Colon (tissue), 2 donors: ENCODE data around the gene HTR3C.
"Not testable (repeated sequence)": the region's sequence is repeated elsewhere in the genome, so short reads cannot be mapped to it uniquely, and the experiment has no call there.

Source experiments
- FAIRE-seq: peaks from 2 replicates; lab custom pipeline; 2012; peaks lifted over from hg19 to GRCh38; lab: Jason Lieb, UNC
- donor health status: control.
- donor health status: control.

The HTR3C gene, protein sequence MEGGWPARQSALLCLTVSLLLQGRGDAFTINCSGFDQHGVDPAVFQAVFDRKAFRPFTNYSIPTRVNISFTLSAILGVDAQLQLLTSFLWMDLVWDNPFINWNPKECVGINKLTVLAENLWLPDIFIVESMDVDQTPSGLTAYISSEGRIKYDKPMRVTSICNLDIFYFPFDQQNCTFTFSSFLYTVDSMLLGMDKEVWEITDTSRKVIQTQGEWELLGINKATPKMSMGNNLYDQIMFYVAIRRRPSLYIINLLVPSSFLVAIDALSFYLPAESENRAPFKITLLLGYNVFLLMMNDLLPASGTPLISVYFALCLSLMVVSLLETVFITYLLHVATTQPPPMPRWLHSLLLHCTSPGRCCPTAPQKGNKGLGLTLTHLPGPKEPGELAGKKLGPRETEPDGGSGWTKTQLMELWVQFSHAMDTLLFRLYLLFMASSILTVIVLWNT

GRCh38 chr3:184052767-184053166 is at the start of gene HTR3C:
Gene HTR3C (plus strand): TSS chr3:184053047. CDS start chr3:184053081, 34 bp downstream.
- FAIRE-seq: no peak

- no peak for FAIRE-seq
Measured at GRCh38 chr3:184003187-184003967, 49.5 kb upstream of the HTR3C start.

- no peak for FAIRE-seq
Measured at GRCh38 chr3:184004476-184004875, 48.4 kb upstream of the HTR3C start.

DNA sequence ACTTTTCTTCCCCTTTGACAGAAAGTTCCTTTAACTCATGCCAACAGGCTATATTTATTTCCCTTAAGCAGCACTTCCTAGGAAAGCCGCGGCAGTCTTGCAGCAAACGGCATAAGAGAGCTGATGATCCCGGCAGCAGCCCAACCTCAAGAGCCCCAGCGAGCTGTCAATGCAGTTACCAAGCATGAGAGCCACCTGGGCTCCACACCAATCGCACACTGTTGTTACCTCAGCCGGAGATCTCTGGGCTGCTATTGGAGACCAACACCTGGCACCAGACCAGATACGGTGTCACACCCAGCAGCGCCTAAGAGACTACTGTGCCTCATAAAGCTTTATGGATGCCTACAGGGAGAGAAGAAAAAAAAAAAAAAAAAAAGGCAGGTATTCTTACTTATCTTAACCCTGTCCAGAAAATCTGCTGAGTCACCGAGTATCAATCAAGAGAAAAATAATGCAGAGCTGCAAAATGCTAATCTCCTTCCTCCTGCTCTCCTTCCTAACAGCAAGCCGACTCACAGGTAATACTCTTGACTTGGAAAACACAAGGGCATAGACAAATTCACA is 46.8 kb upstream of the HTR3C start:
- FAIRE-seq: no peak

GRCh38 chr3:184007143-184007813 is 45.6 kb upstream of the HTR3C start:
- not testable (repeated sequence) for FAIRE-seq

- no peak for FAIRE-seq
Measured at GRCh38 chr3:184008161-184008560, 44.7 kb upstream of the HTR3C start.

- FAIRE-seq: no peak
Measured at GRCh38 chr3:184011230-184011876, 41.5 kb upstream of the HTR3C start.

- FAIRE-seq: no peak
Measured at GRCh38 chr3:184011937-184012889, 40.6 kb upstream of the HTR3C start.

DNA sequence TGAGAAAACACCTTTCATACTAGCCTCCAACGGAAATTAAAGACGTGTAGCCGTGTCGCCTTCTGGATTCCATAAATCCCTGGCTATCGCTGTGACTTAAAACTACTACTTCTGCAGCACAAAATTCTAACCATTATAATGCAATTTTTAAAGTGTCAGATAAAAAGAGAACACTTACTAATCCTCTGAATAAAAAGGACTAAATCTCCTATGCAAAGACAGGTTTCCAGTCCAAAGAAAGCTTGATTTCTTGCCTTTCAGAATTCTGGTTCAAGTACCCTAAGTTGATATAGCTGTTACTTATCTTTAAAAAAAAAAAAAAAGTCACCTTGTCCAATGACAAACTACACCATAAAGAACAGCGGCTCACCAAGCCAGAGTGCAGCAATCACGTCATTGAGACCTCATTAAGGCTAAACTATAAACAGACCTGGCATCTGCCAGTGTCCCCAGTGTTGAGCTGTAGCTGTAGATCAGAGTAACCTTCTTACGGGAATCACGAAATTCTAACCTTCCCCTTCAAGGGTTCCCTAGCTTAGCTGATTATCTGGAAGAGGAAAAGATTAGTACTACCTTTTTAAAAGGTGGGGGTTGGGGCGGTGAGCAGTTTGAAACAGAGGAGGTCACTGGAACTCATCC is 37.3 kb upstream of the HTR3C start:
- no peak for FAIRE-seq

GRCh38 chr3:184016169-184016570 is 36.7 kb upstream of the HTR3C start:
- no peak for FAIRE-seq

DNA sequence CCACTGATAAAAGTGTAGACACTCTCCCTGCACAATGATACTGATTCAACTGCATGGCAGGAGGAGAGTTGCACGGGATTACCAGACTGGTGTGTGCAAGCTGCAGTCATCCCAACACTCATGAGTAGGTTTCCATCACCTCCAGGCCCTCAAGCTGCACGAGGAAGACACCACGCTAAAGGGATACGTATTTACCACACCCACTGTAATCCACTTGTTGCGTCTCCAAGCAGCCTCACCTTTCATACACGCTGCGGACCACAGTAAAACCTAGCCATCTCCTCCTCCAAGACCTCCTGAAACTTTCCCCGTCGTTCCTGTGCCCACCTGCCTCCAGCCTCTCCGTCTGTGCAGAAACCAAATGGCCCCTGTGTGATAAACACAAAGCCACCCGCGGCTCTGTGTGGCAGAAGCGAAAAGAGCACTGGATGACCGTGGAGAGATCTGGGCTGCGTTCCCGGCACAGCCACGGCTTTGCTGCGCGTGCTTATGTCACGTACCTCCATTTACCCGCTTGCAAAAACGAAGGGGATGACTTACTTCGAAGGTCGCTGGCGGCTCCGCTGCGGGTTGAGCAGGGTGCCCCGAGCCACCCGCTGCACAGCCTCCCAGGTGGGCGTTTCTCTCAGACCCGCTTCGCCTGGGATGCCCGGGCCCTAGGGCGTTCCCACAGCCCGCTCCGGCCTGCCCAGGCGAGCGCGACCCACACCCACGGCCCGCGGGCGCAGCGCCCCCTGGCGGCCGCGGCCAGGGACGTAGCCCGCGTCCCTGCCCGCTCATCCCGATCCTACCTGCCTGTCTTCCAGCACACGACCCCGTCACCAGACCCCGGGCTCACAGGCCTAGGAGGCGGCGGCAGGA is 35.8 kb upstream of the HTR3C start:
- FAIRE-seq: no peak

- FAIRE-seq: no peak
Measured at GRCh38 chr3:184017672-184018423, 35.0 kb upstream of the HTR3C start, which contains the start of gene ABCC5. Gene ABCC5 (minus strand): TSS chr3:184017884. CDS start chr3:184014392, 3,492 bp downstream.

DNA sequence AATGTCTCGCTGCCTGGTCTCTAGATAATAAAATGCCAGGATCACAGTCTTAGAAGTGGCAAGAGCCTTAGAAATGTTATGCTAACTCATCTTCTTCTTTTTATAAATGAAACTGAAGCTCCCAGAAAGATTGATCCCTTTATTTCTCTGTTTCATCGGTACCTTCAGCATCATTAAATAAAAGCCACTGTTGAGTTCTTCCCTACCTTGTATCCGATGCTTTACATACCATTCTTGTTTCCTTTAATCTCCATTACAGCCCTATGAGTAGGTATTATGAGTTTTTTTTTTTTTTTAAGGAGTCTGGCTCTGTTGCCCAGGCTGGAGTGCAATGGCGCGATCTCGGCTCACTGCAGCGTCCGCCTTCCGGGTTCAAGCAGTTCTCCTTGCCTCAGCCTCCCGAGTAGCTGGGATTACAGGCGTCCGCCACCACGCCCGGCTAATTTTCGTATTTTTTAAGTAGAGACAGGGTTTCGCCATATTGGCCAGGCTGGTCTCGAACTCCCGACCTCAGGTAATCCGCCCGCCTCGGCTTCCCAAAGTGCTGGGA is 34.3 kb upstream of the HTR3C start:
- FAIRE-seq: no peak

DNA sequence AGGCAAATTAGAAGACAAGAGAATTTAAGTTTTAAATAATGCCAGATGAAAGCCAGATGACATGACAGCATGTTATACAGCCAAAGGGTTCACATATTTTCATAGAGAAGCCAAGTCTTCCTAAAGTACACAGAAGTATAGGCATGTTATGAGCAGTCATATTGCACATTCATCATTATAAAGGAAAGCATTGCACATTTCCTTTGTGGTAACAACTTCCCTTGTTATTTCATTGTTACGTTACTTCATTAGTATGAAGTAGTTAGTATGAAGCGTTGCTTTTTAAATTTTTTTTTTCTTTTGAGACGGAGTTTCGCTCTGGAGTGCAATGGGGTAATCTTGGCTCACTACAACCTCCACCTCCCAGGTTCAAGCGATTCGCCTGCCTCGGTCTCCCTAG is 30.5 kb upstream of the HTR3C start:
- no peak for FAIRE-seq

GRCh38 chr3:184025256-184025655 is 27.6 kb upstream of the HTR3C start:
- not testable (repeated sequence) for FAIRE-seq

- FAIRE-seq: not testable (repeated sequence)
Measured at GRCh38 chr3:184028275-184028890, 24.5 kb upstream of the HTR3C start.

GRCh38 chr3:184029443-184029842 is 23.4 kb upstream of the HTR3C start:
- FAIRE-seq: no peak
